ENCODE data around the gene TNS1. TPM values are rescaled to one million over a fixed set of nuclear protein-coding genes. Genes with fewer than 3 reads are reported as not detected.

Gene TNS1
- total RNA-seq, 1 experiment from 2014 or later: 0.49 TPM

DNA sequence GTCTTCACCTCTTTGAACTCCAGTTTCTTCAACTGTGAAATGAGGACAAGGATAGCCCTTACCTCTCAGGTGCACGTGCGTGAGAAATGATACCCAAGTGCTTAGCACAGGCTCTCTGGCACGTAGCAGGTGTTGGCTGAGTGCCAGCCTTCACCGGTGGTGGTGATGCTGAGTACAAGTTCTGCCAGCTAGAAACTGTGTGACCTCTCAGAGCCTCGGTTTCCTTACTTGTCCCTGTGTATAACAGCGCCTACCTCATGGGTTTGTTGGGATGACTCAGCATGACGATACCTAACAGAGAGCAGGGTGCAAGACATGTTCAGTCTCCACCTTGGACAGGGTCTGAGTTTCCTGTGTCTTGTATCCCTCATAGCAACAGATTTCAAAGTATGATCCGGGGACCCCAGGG is 205.1 kb downstream of the TNS1 start:
- no peaks in the 10 kb centered on the region for H3K27me3 ChIP-seq (ENCODE audit: control insufficient read depth, insufficient read depth, low read length)
- no peak for TF ChIP-seq POLR2AphosphoS5 (IDR thresholded peaks at IDR 0.05; ENCODE audit: low read depth, low read length)
- no peak for TF ChIP-seq SIN3A (IDR thresholded peaks at IDR 0.05; ENCODE audit: borderline replicate concordance, insufficient read depth, low read depth, low read length)
- TF ChIP-seq, protein P1, sequence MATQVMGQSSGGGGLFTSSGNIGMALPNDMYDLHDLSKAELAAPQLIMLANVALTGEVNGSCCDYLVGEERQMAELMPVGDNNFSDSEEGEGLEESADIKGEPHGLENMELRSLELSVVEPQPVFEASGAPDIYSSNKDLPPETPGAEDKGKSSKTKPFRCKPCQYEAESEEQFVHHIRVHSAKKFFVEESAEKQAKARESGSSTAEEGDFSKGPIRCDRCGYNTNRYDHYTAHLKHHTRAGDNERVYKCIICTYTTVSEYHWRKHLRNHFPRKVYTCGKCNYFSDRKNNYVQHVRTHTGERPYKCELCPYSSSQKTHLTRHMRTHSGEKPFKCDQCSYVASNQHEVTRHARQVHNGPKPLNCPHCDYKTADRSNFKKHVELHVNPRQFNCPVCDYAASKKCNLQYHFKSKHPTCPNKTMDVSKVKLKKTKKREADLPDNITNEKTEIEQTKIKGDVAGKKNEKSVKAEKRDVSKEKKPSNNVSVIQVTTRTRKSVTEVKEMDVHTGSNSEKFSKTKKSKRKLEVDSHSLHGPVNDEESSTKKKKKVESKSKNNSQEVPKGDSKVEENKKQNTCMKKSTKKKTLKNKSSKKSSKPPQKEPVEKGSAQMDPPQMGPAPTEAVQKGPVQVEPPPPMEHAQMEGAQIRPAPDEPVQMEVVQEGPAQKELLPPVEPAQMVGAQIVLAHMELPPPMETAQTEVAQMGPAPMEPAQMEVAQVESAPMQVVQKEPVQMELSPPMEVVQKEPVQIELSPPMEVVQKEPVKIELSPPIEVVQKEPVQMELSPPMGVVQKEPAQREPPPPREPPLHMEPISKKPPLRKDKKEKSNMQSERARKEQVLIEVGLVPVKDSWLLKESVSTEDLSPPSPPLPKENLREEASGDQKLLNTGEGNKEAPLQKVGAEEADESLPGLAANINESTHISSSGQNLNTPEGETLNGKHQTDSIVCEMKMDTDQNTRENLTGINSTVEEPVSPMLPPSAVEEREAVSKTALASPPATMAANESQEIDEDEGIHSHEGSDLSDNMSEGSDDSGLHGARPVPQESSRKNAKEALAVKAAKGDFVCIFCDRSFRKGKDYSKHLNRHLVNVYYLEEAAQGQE (IDR thresholded peaks at IDR 0.05; ENCODE audit: insufficient read depth in 1 of 2, low read depth in 2 of 2, low read length in 1 of 2): no peak
- TF ChIP-seq, protein P2, sequence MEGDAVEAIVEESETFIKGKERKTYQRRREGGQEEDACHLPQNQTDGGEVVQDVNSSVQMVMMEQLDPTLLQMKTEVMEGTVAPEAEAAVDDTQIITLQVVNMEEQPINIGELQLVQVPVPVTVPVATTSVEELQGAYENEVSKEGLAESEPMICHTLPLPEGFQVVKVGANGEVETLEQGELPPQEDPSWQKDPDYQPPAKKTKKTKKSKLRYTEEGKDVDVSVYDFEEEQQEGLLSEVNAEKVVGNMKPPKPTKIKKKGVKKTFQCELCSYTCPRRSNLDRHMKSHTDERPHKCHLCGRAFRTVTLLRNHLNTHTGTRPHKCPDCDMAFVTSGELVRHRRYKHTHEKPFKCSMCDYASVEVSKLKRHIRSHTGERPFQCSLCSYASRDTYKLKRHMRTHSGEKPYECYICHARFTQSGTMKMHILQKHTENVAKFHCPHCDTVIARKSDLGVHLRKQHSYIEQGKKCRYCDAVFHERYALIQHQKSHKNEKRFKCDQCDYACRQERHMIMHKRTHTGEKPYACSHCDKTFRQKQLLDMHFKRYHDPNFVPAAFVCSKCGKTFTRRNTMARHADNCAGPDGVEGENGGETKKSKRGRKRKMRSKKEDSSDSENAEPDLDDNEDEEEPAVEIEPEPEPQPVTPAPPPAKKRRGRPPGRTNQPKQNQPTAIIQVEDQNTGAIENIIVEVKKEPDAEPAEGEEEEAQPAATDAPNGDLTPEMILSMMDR (IDR thresholded peaks at IDR 0.05): no peak
- no peak for TF ChIP-seq TCF7L2 (IDR thresholded peaks at IDR 0.05; ENCODE audit: low read depth, low read length)
- intact Hi-C loops (cut with micrococcal nuclease; ENCODE audit: unreplicated experiment): no loop called here
- no peak overlapping the region for H3K4me3 ChIP-seq (ENCODE audit: low read depth in 2 of 2, low read length in 2 of 2)
- BruUV-seq (replicated peaks): no TSS peak
- DNase-seq (ENCODE audit: low read depth, low spot score) (no peak), ATAC-seq (no peak)
- ChIA-PET CTCF (interaction anchor here (0.7 to 1.3 kb wide), 2 partner anchors 9 to 194 kb away, joined by 3 to 4 read pairs; no protein-coding TSS in a partner anchor), POLR2A (no interaction called here)
- no peak overlapping the region for H3K27ac ChIP-seq (ENCODE audit: low read length)
- H3K9me3 ChIP-seq (ENCODE audit: control insufficient read depth, insufficient read depth, low read depth, low read length): no peaks in the 10 kb centered on the region
- in situ Hi-C loops (cut with HindIII; ENCODE audit: low pct_unique_long_range_greater_than_20kb, low sequenced_read_pairs): no loop called here
- no peaks in the 10 kb centered on the region for H3K4me1 ChIP-seq (ENCODE audit: control insufficient read depth, insufficient read depth, low read length)
- no peaks in the 10 kb centered on the region for H3K36me3 ChIP-seq (ENCODE audit: control insufficient read depth, insufficient read depth, low read length)

DNA sequence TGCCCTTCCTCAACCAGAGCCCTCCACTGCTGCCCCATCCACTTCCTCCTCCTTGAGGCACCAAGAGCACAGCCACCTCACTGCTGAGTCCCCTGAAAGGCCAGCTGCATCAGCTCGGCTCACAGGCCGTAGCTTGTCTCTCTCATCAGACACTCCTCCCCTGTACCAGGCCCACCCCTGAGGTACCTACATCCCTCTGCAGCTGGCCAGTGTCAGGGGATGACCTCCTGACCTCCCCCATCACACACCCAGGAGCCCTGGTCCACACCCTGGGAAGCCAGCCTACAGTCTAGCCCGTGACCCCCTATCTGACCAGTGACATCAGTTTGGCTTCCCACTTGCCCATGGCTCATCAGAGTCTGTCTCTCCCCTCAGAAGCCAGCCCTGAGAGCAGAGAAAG is 205.6 kb downstream of the TNS1 start:
- Histone ChIP-seq H3K9me3 (ENCODE audit: control insufficient read depth, insufficient read depth, low read depth, low read length) (no peaks in the 10 kb centered on the region), H3K36me3 (ENCODE audit: control insufficient read depth, insufficient read depth, low read length) (no peaks in the 10 kb centered on the region), H3K4me3 (ENCODE audit: low read depth in 2 of 2, low read length in 2 of 2) (no peak overlapping the region), H3K27me3 (ENCODE audit: control insufficient read depth, insufficient read depth, low read length) (no peaks in the 10 kb centered on the region), H3K4me1 (ENCODE audit: control insufficient read depth, insufficient read depth, low read length) (no peaks in the 10 kb centered on the region), H3K27ac (ENCODE audit: low read length) (no peak overlapping the region)
- ATAC-seq (no peak), DNase-seq (ENCODE audit: low read depth, low spot score) (no peak)
- intact Hi-C loops (cut with micrococcal nuclease; ENCODE audit: unreplicated experiment): no loop called here
- TF ChIP-seq SIN3A (IDR thresholded peaks at IDR 0.05; ENCODE audit: borderline replicate concordance, insufficient read depth, low read depth, low read length): no peak
- TF ChIP-seq TCF7L2 (IDR thresholded peaks at IDR 0.05; ENCODE audit: low read depth, low read length): no peak
- TF ChIP-seq, protein P1 (IDR thresholded peaks at IDR 0.05; ENCODE audit: insufficient read depth in 1 of 2, low read depth in 2 of 2, low read length in 1 of 2): no peak
- TF ChIP-seq, protein P2 (IDR thresholded peaks at IDR 0.05): no peak
- TF ChIP-seq POLR2AphosphoS5 (IDR thresholded peaks at IDR 0.05; ENCODE audit: low read depth, low read length): no peak
- BruUV-seq (replicated peaks): no TSS peak
- CTCF ChIA-PET: interaction anchor here (0.7 kb wide), 1 partner anchor 194 kb away, joined by 3 read pairs; no protein-coding TSS in a partner anchor
- POLR2A ChIA-PET: no interaction called here
- in situ Hi-C loops (cut with HindIII; ENCODE audit: low pct_unique_long_range_greater_than_20kb, low sequenced_read_pairs): no loop called here

Data from Panc1 (cell line).